Pulmonary artery endothelial cell (primary cell): ENCODE data around the gene DSP. TPM values are rescaled to one million over a fixed set of nuclear protein-coding genes. Genes with fewer than 3 reads are reported as not detected.

Experiments
- DNase-seq: peaks from one replicate; pipeline ENCODE4 v3.0.0-alpha.2; 2011; ENCODE audit warnings: low read depth, low spot score
- total RNA-seq: library from RNA; depleted of rRNA; stranded (reverse); fragments of >200 nt; gene quantifications from 2 replicates; pipeline ENCODE4 v1.2.3, GENCODE V29; 2014

The DSP gene
- total RNA-seq, 1 donor from 2014 or later, result 0.07 TPM

GRCh38 chr6:7559196-7559595 is 17.7 kb downstream of the DSP start:
- DNase-seq, result no peak

- no peak for DNase-seq
Observed at GRCh38 chr6:7559651-7560385, 18.3 kb downstream of the DSP start.

GRCh38 chr6:7561153-7561964 is 19.9 kb downstream of the DSP start:
- DNase-seq, result no peak

GRCh38 chr6:7562769-7563168 is 21.3 kb downstream of the DSP start:
- no peak for DNase-seq

GRCh38 chr6:7566107-7566506 is 24.6 kb downstream of the DSP start:
- DNase-seq, result no peak

GRCh38 chr6:7566617-7567173 is 25.2 kb downstream of the DSP start:
- DNase-seq, result no peak

GRCh38 chr6:7568021-7568420 is 26.6 kb downstream of the DSP start:
- DNase-seq, result no peak

GRCh38 chr6:7569082-7569481 is 27.6 kb downstream of the DSP start:
- DNase-seq, result no peak

GRCh38 chr6:7572213-7572943 is 30.9 kb downstream of the DSP start:
- DNase-seq, result no peak

GRCh38 chr6:7574500-7574899 is 33.0 kb downstream of the DSP start:
- DNase-seq, result no peak

- no peak for DNase-seq
Observed at GRCh38 chr6:7578516-7578915, 37.0 kb downstream of the DSP start.

- no peak for DNase-seq
Observed at GRCh38 chr6:7578931-7579330, 37.5 kb downstream of the DSP start.

- no peak for DNase-seq
Observed at GRCh38 chr6:7579851-7580250, 38.4 kb downstream of the DSP start.

- no peak for DNase-seq
Observed at GRCh38 chr6:7580537-7580926, 39.1 kb downstream of the DSP start.

- DNase-seq, result no peak
Observed at GRCh38 chr6:7580927-7581618, 39.6 kb downstream of the DSP start.

GRCh38 chr6:7585287-7585930 is 43.9 kb downstream of the DSP start:
- no peak for DNase-seq

- no peak for DNase-seq
Observed at GRCh38 chr6:7587631-7588100, 46.2 kb downstream of the DSP start.

- no peak for DNase-seq
Observed at GRCh38 chr6:7588506-7588905, 47.0 kb downstream of the DSP start.

- DNase-seq, result no peak
Observed at GRCh38 chr6:7589221-7589620, 47.8 kb downstream of the DSP start.
